ENCODE measurements around the gene PLK3.

PLK3 gene

GRCh38 chr1:44803312-44804095, 3.3 kb downstream of the PLK3 start:
- DNase-seq (ENCODE audit: low read depth) = no peak
- TF ChIP-seq, protein P1, sequence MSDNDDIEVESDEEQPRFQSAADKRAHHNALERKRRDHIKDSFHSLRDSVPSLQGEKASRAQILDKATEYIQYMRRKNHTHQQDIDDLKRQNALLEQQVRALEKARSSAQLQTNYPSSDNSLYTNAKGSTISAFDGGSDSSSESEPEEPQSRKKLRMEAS (IDR thresholded peaks at IDR 0.05; ENCODE audit: low read depth, low read length) = no peak
- TF ChIP-seq MYC (IDR thresholded peaks at IDR 0.05; ENCODE audit: low read depth, low read length) (no peak), POLR2A (IDR thresholded peaks at IDR 0.05; ENCODE audit: extremely low read depth, insufficient read length) (no peak), CTCF (IDR thresholded peaks at IDR 0.05; ENCODE audit: low read depth, low read length) (no peak)
- no peak overlapping the region for H3K4me3 ChIP-seq (ENCODE audit: low read depth, low read length)

- TF ChIP-seq, protein P1 (IDR thresholded peaks at IDR 0.05; ENCODE audit: low read depth, low read length) = no peak
- TF ChIP-seq POLR2A (IDR thresholded peaks at IDR 0.05; ENCODE audit: extremely low read depth, insufficient read length) = no peak
- TF ChIP-seq MYC (IDR thresholded peaks at IDR 0.05; ENCODE audit: low read depth, low read length) = no peak
- TF ChIP-seq CTCF (IDR thresholded peaks at IDR 0.05; ENCODE audit: low read depth, low read length) = no peak
- DNase-seq (ENCODE audit: low read depth) = no peak
- no peak overlapping the region for H3K4me3 ChIP-seq (ENCODE audit: low read depth, low read length)
These were observed 5.3 kb downstream of the PLK3 start for GRCh38 chr1:44805311-44806024.

- TF ChIP-seq MYC (IDR thresholded peaks at IDR 0.05; ENCODE audit: low read depth, low read length) = no peak
- TF ChIP-seq CTCF (IDR thresholded peaks at IDR 0.05; ENCODE audit: low read depth, low read length) = no peak
- no peak for TF ChIP-seq POLR2A (IDR thresholded peaks at IDR 0.05; ENCODE audit: extremely low read depth, insufficient read length)
- TF ChIP-seq, protein P1 (IDR thresholded peaks at IDR 0.05; ENCODE audit: low read depth, low read length) = no peak
- no peak for DNase-seq (ENCODE audit: low read depth)
- no peak overlapping the region for H3K4me3 ChIP-seq (ENCODE audit: low read depth, low read length)
These were observed 6.0 kb downstream of the PLK3 start for GRCh38 chr1:44806025-44806703.

- DNase-seq (ENCODE audit: low read depth) = no peak
- TF ChIP-seq MYC (IDR thresholded peaks at IDR 0.05; ENCODE audit: low read depth, low read length) = no peak
- no peak for TF ChIP-seq CTCF (IDR thresholded peaks at IDR 0.05; ENCODE audit: low read depth, low read length)
- no peak for TF ChIP-seq POLR2A (IDR thresholded peaks at IDR 0.05; ENCODE audit: extremely low read depth, insufficient read length)
- TF ChIP-seq, protein P1 (IDR thresholded peaks at IDR 0.05; ENCODE audit: low read depth, low read length) = no peak
- peak within 1 kb of the TSS; percentile 33 for H3K4me3 ChIP-seq (ENCODE audit: low read depth, low read length)
These were observed 6.7 kb downstream of the PLK3 start, which contains the start of gene DYNLT4 for GRCh38 chr1:44806704-44807363. Gene DYNLT4, minus strand, starts transcription at chr1:44807351. Its CDS starts 683 bp downstream, at chr1:44806668.

- DNase-seq (ENCODE audit: low read depth) = peak; percentile 97
- peak overlapping the region; percentile 33 for H3K4me3 ChIP-seq (ENCODE audit: low read depth, low read length)
- TF ChIP-seq POLR2A (IDR thresholded peaks at IDR 0.05; ENCODE audit: extremely low read depth, insufficient read length) = peak; percentile 36
- TF ChIP-seq MYC (IDR thresholded peaks at IDR 0.05; ENCODE audit: low read depth, low read length) = peak; percentile 78
- TF ChIP-seq CTCF (IDR thresholded peaks at IDR 0.05; ENCODE audit: low read depth, low read length) = no peak
- TF ChIP-seq, protein P1 (IDR thresholded peaks at IDR 0.05; ENCODE audit: low read depth, low read length) = peak; percentile 94
These were observed 7.3 kb downstream of the PLK3 start for GRCh38 chr1:44807364-44808062.

Data from NB4 (cell line).